ENCODE measurements around the gene TSHR. TPM values are rescaled to one million over a fixed set of nuclear protein-coding genes. Genes with fewer than 3 reads are reported as not detected.

Gene TSHR
- total RNA-seq, 4 donors from 2014 or later, result 0.84 TPM; not detected in 3

DNA sequence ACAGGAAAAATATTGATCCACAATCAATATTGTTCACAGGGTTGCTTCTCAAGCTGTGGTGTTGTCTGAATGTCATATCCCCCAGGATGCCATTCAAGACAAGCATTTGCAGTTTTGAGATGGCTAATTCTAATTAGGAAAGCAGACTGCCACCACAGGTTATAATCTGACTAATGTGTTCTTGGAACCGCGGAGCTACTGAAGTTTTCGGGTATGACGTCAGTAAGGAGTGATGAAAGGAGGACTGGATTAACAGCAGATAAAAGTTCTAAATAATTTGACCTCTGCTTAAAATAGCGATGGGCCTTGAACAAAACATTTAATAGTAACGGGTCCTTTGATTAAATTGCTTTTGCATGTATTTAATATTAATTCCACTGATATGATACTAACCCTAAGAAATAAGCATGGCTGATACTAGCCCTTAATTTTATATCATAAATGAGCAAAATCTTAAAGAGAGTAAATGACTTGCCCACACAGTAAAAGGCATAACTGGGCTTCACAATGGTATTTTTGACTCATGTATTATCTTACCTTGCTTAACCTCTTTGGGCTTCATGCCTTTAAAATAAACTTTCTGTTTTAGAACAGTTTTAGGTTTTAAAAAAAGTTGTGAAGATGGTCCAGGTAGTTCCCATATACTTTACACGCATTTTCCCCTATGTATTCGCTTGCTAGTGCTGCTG is 50.3 kb downstream of the TSHR start:
- no peaks in the 10 kb centered on the region for H3K36me3 ChIP-seq
- no peak overlapping the region for H3K27ac ChIP-seq
- H3K4me1 ChIP-seq, result no peaks in the 10 kb centered on the region
- WGBS, 2 donors, result 87 to 91% methylated on average over 8 of the region's 8 CpGs
- TF ChIP-seq POLR2A (IDR thresholded peaks at IDR 0.05) (no peak), EP300 (IDR thresholded peaks at IDR 0.05) (no peak)
- TF ChIP-seq, protein P1, sequence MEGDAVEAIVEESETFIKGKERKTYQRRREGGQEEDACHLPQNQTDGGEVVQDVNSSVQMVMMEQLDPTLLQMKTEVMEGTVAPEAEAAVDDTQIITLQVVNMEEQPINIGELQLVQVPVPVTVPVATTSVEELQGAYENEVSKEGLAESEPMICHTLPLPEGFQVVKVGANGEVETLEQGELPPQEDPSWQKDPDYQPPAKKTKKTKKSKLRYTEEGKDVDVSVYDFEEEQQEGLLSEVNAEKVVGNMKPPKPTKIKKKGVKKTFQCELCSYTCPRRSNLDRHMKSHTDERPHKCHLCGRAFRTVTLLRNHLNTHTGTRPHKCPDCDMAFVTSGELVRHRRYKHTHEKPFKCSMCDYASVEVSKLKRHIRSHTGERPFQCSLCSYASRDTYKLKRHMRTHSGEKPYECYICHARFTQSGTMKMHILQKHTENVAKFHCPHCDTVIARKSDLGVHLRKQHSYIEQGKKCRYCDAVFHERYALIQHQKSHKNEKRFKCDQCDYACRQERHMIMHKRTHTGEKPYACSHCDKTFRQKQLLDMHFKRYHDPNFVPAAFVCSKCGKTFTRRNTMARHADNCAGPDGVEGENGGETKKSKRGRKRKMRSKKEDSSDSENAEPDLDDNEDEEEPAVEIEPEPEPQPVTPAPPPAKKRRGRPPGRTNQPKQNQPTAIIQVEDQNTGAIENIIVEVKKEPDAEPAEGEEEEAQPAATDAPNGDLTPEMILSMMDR (IDR thresholded peaks at IDR 0.05), result no peak
- no peak for DNase-seq (ENCODE audit: low spot score in 2 of 2)
- H3K9me3 ChIP-seq, result no peaks in the 10 kb centered on the region
- no peak overlapping the region for H3K4me3 ChIP-seq
- no peaks in the 10 kb centered on the region for H3K27me3 ChIP-seq

DNA sequence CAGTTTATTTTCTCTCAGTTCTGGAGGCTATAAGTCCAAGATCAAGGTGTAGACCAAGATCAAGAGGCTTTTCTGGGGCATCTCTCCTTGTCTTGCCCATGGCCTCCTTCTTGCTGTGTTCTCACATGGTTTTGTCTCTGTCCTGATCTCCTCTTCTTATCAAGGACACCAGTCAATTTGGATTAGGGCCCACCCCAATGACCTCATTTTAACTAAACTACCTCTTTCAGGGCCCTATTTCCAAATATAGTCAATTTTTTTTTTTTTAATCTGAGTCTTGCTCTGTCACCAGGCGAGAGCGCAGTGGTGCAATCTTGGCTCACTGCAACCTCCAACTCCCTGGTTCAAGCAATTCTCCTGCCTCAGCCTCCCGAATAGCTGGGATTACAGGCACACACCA is 50.8 kb downstream of the TSHR start:
- H3K36me3 ChIP-seq, result no peaks in the 10 kb centered on the region
- H3K4me3 ChIP-seq, result no peak overlapping the region
- no peaks in the 10 kb centered on the region for H3K9me3 ChIP-seq
- no peak overlapping the region for H3K27ac ChIP-seq
- DNase-seq (ENCODE audit: low spot score in 2 of 2), result no peak
- H3K4me1 ChIP-seq, result no peaks in the 10 kb centered on the region
- TF ChIP-seq EP300 (IDR thresholded peaks at IDR 0.05), result no peak
- TF ChIP-seq, protein P1 (IDR thresholded peaks at IDR 0.05), result no peak
- no peak for TF ChIP-seq POLR2A (IDR thresholded peaks at IDR 0.05)
- no peaks in the 10 kb centered on the region for H3K27me3 ChIP-seq
- WGBS, 2 donors, result 89 to 96% methylated on average over 3 of the region's 3 CpGs

DNA sequence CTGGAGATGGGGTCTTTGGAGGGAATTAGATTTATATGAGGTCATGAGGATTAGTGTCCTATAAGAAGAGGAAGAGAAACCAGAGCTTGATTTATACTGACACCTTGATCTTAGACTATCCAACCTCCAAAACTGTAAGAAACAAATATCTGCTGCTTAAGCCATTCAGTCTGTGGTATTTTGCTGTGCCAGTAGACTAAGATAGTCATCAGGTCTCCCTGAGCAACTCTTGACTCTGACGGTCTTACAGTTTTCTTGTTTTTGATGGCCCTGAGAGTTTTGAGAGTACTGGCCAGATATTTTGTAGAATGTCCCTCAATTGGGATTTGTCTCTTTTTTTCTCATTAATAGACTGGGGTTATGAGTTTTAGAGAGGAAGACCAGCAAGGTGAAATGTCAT is 51.7 kb downstream of the TSHR start:
- H3K9me3 ChIP-seq, result no peaks in the 10 kb centered on the region
- no peaks in the 10 kb centered on the region for H3K36me3 ChIP-seq
- no peaks in the 10 kb centered on the region for H3K27me3 ChIP-seq
- H3K4me3 ChIP-seq, result no peak overlapping the region
- no peak overlapping the region for H3K27ac ChIP-seq
- TF ChIP-seq POLR2A (IDR thresholded peaks at IDR 0.05) (no peak), EP300 (IDR thresholded peaks at IDR 0.05) (no peak)
- TF ChIP-seq, protein P1 (IDR thresholded peaks at IDR 0.05), result no peak
- no peaks in the 10 kb centered on the region for H3K4me1 ChIP-seq
- no peak for DNase-seq (ENCODE audit: low spot score in 2 of 2)
- 88 to 90% methylated on average over 1 of the region's 1 CpG for WGBS, 2 donors

DNA sequence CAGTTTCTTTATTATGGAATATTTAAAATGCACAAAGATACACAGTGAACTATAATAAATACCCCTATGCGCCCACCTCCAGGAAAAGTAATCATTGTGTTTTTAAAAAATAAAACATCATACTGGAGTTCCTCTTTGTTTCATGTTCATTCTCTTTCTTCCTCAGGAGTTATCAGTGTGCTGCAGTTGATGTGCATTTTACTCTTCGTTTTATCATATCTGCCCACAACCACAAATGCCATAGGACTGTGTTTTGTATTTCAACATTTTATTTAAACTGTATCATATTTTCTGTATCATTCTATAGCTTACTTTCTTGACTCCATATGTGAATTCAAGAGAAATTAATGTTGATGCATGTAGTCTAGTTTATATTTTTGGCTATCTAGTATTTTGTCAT is 53.9 kb downstream of the TSHR start:
- H3K9me3 ChIP-seq, result no peaks in the 10 kb centered on the region
- no peak for DNase-seq (ENCODE audit: low spot score in 2 of 2)
- H3K4me3 ChIP-seq, result no peak overlapping the region
- H3K27ac ChIP-seq, result no peak overlapping the region
- H3K36me3 ChIP-seq, result no peaks in the 10 kb centered on the region
- 76 to 89% methylated on average over 2 of the region's 2 CpGs for WGBS, 2 donors
- no peaks in the 10 kb centered on the region for H3K4me1 ChIP-seq
- TF ChIP-seq, protein P1 (IDR thresholded peaks at IDR 0.05), result no peak
- TF ChIP-seq EP300 (IDR thresholded peaks at IDR 0.05) (no peak), POLR2A (IDR thresholded peaks at IDR 0.05) (no peak)
- H3K27me3 ChIP-seq, result no peaks in the 10 kb centered on the region

DNA sequence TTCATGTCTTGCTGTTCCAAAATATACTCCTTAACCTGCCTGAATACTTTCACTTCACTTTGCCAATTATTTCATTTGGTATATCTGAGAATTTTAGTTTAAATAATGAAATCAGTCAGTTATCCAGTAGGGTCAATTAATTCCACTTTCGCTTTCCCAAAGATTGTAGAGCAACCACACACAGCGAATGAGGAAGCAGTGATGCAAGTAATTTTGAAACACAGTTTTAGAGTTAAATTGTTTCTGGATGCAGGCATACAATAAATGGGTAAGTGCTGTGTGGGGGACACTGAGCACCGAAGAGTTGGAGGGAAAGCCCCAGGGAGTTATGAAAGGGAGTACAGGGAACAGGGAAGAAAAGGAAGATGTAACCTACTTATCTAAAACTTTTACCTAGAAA is 62.8 kb downstream of the TSHR start:
- no peaks in the 10 kb centered on the region for H3K27me3 ChIP-seq
- WGBS, 2 donors, result 55 to 63% methylated on average over 3 of the region's 3 CpGs
- peaks cover 0 to 5% (median 0%) of the 10 kb centered on the region in 4 donors for H3K4me1 ChIP-seq
- TF ChIP-seq EP300 (IDR thresholded peaks at IDR 0.05) (no peak), POLR2A (IDR thresholded peaks at IDR 0.05) (no peak)
- TF ChIP-seq, protein P1 (IDR thresholded peaks at IDR 0.05), result no peak
- no peaks in the 10 kb centered on the region for H3K9me3 ChIP-seq
- no peaks in the 10 kb centered on the region for H3K36me3 ChIP-seq
- H3K4me3 ChIP-seq, result peak overlapping the region in 1 of 4 donors; percentile 9
- DNase-seq (ENCODE audit: low spot score in 2 of 2), result no peak
- H3K27ac ChIP-seq, result peak overlapping the region in 2 of 4 donors; percentile 13 to 30

All from tibial nerve (tissue), 4 donors.